ENCODE data around the gene SERPINF2.
"Not testable (repeated sequence)": the region's sequence is repeated elsewhere in the genome, so short reads cannot be mapped to it uniquely, and the experiment has no call there.

SERPINF2 gene

GRCh38 chr17:1716912-1717695, 25.6 kb upstream of the SERPINF2 start:
- Histone ChIP-seq H3K4me1 (ENCODE audit: control insufficient read depth in 1 of 2, insufficient read depth in 2 of 2, low read length in 2 of 2) (peaks cover 16 to 25% of the 10 kb centered on the region in 2 experiments), H3K14ac (ENCODE audit: low read length) (peak overlapping the region; percentile 98), H3K4me3 (ENCODE audit: low read depth, low read length) (peak overlapping the region; percentile 80), H3K79me2 (ENCODE audit: control insufficient read depth, insufficient read depth, low read length, poor library complexity) (peaks cover 29% of the 10 kb centered on the region), H4K91ac (ENCODE audit: low read depth, low read length) (peak overlapping the region; percentile 100), H3K27ac (ENCODE audit: low read depth, low read length) (peak overlapping the region; percentile 100), H3K4me2 (ENCODE audit: low read length) (peak overlapping the region; percentile 75), H3K36me3 (ENCODE audit: control insufficient read depth in 1 of 2, insufficient read depth in 2 of 2, low read length in 2 of 2) (peaks cover 22 to 26% of the 10 kb centered on the region in 2 experiments), H2BK5ac (ENCODE audit: low read depth, low read length, poor library complexity) (peak overlapping the region; percentile 100), H3K23ac (ENCODE audit: low read length) (no peak overlapping the region), H3K4ac (ENCODE audit: low read depth, low read length) (peak overlapping the region; percentile 92), H4K8ac (ENCODE audit: low read depth, low read length) (peak overlapping the region; percentile 98), H2BK120ac (ENCODE audit: insufficient read depth, low read length, poor library complexity) (peak overlapping the region; percentile 99), H3K27me3 (ENCODE audit: insufficient read depth, low read length) (no peaks in the 10 kb centered on the region), H3K79me1 (ENCODE audit: low read length) (peaks cover 34% of the 10 kb centered on the region), H2BK12ac (ENCODE audit: low read length) (peak overlapping the region; percentile 62), H4K12ac (ENCODE audit: low read depth, low read length) (peak overlapping the region; percentile 97), H2AK5ac (ENCODE audit: low read length) (peak overlapping the region; percentile 98), H3K9ac (ENCODE audit: low read length) (peak overlapping the region; percentile 96), H3K18ac (ENCODE audit: low read length) (peak overlapping the region; percentile 92), H3K9me3 (ENCODE audit: insufficient read depth, low read depth, low read length) (no peaks in the 10 kb centered on the region), H2AFZ (ENCODE audit: insufficient read depth, low read length, poor library complexity) (peak overlapping the region; percentile 89)
- peak; percentile 97 to 99 for DNase-seq
- WGBS (ENCODE audit: extremely low coverage, insufficient coverage, insufficient read length) = no CpG with 5 or more reads among the region's 13 CpGs

DNA sequence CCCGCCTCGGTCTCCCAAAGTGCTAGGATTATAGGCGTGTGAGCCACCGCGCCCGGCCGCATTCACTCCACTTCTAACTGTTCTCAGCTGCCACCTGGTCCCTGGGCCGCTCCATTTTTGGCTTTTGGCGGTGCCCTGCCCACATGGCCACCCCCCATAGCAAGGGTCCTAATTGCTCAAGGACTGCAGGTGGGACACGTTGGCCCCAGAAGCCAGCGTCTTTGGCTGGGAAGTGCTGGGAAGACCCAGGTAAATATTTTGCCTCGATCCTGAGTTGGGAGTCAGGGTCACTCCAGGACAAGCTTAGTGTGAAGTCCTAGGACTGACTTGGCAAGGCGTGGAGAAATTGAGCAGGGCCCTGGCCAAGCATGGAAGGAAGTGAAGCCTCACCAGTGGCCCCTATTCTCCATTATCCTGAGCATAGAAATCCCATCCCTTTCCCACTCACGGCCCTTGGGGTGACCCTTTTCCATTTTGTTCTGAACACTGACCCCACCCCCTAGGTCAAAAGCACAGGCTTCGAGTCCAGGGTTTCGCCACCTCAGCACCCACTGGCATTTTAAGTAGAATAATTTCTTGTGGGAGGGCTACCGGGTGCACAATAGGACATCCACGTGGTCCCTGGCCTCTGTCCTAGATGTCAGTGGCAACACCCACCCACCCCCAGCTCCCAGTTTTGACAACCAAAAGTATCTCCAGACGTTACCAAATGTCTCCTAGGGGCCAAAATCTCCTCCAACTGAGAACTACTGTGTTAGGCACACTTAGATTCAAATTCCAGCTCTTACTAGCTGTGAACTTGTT, 24.1 kb upstream of the SERPINF2 start:
- Histone ChIP-seq H3K79me2 (ENCODE audit: control insufficient read depth, insufficient read depth, low read length, poor library complexity) (peaks cover 27% of the 10 kb centered on the region), H2BK5ac (ENCODE audit: low read depth, low read length, poor library complexity) (no peak overlapping the region), H3K4me2 (ENCODE audit: low read length) (no peak overlapping the region), H3K9me3 (ENCODE audit: insufficient read depth, low read depth, low read length) (no peaks in the 10 kb centered on the region), H3K27me3 (ENCODE audit: insufficient read depth, low read length) (no peaks in the 10 kb centered on the region), H2BK120ac (ENCODE audit: insufficient read depth, low read length, poor library complexity) (peak overlapping the region; percentile 59), H4K12ac (ENCODE audit: low read depth, low read length) (peak overlapping the region; percentile 8), H3K4me3 (ENCODE audit: low read depth, low read length) (no peak overlapping the region), H4K91ac (ENCODE audit: low read depth, low read length) (peak overlapping the region; percentile 82), H3K79me1 (ENCODE audit: low read length) (peaks cover 33% of the 10 kb centered on the region), H3K23ac (ENCODE audit: low read length) (no peak overlapping the region), H2AFZ (ENCODE audit: insufficient read depth, low read length, poor library complexity) (peak overlapping the region; percentile 6), H3K4me1 (ENCODE audit: control insufficient read depth in 1 of 2, insufficient read depth in 2 of 2, low read length in 2 of 2) (peaks cover 10 to 15% of the 10 kb centered on the region in 2 experiments), H3K18ac (ENCODE audit: low read length) (peak overlapping the region; percentile 22), H4K8ac (ENCODE audit: low read depth, low read length) (peak overlapping the region; percentile 5), H3K14ac (ENCODE audit: low read length) (no peak overlapping the region), H2BK12ac (ENCODE audit: low read length) (peak overlapping the region; percentile 58), H3K27ac (ENCODE audit: low read depth, low read length) (no peak overlapping the region), H2AK5ac (ENCODE audit: low read length) (peak overlapping the region; percentile 45), H3K36me3 (ENCODE audit: control insufficient read depth in 1 of 2, insufficient read depth in 2 of 2, low read length in 2 of 2) (peaks cover 8 to 11% of the 10 kb centered on the region in 2 experiments), H3K4ac (ENCODE audit: low read depth, low read length) (peak overlapping the region; percentile 57), H3K9ac (ENCODE audit: low read length) (no peak overlapping the region)
- no CpG with 5 or more reads among the region's 19 CpGs for WGBS (ENCODE audit: extremely low coverage, insufficient coverage, insufficient read length)
- DNase-seq = peak in 1 of 2 donors; percentile 13

- no peak overlapping the region for H3K27ac ChIP-seq (ENCODE audit: low read depth, low read length)
- H2AFZ ChIP-seq (ENCODE audit: insufficient read depth, low read length, poor library complexity) = no peak overlapping the region
- H2AK5ac ChIP-seq (ENCODE audit: low read length) = no peak overlapping the region
- no CpG with 5 or more reads among the region's 11 CpGs for WGBS (ENCODE audit: extremely low coverage, insufficient coverage, insufficient read length)
- H3K4me1 ChIP-seq (ENCODE audit: control insufficient read depth in 1 of 2, insufficient read depth in 2 of 2, low read length in 2 of 2) = peaks cover 12 to 16% of the 10 kb centered on the region in 2 experiments
- H3K4me3 ChIP-seq (ENCODE audit: low read depth, low read length) = no peak overlapping the region
- H3K9me3 ChIP-seq (ENCODE audit: insufficient read depth, low read depth, low read length) = peaks cover 2% of the 10 kb centered on the region
- H3K18ac ChIP-seq (ENCODE audit: low read length) = no peak overlapping the region
- no peak overlapping the region for H4K91ac ChIP-seq (ENCODE audit: low read depth, low read length)
- no peak overlapping the region for H3K9ac ChIP-seq (ENCODE audit: low read length)
- H3K79me2 ChIP-seq (ENCODE audit: control insufficient read depth, insufficient read depth, low read length, poor library complexity) = peaks cover 13% of the 10 kb centered on the region
- no peak overlapping the region for H4K8ac ChIP-seq (ENCODE audit: low read depth, low read length)
- H3K4me2 ChIP-seq (ENCODE audit: low read length) = no peak overlapping the region
- peak; percentile 51 to 84 for DNase-seq
- no peak overlapping the region for H2BK12ac ChIP-seq (ENCODE audit: low read length)
- H4K12ac ChIP-seq (ENCODE audit: low read depth, low read length) = no peak overlapping the region
- H3K27me3 ChIP-seq (ENCODE audit: insufficient read depth, low read length) = no peaks in the 10 kb centered on the region
- no peaks in the 10 kb centered on the region for H3K36me3 ChIP-seq (ENCODE audit: control insufficient read depth in 1 of 2, insufficient read depth in 2 of 2, low read length in 2 of 2)
- peaks cover 21% of the 10 kb centered on the region for H3K79me1 ChIP-seq (ENCODE audit: low read length)
- no peak overlapping the region for H2BK120ac ChIP-seq (ENCODE audit: insufficient read depth, low read length, poor library complexity)
- H2BK5ac ChIP-seq (ENCODE audit: low read depth, low read length, poor library complexity) = no peak overlapping the region
- H3K4ac ChIP-seq (ENCODE audit: low read depth, low read length) = no peak overlapping the region
- H3K14ac ChIP-seq (ENCODE audit: low read length) = no peak overlapping the region
- H3K23ac ChIP-seq (ENCODE audit: low read length) = no peak overlapping the region
These were observed 21.8 kb upstream of the SERPINF2 start for GRCh38 chr17:1720856-1721386.

- H4K12ac ChIP-seq (ENCODE audit: low read depth, low read length); H2BK120ac ChIP-seq (ENCODE audit: insufficient read depth, low read length, poor library complexity); H3K27ac ChIP-seq (ENCODE audit: low read depth, low read length); H3K18ac ChIP-seq (ENCODE audit: low read length); H3K14ac ChIP-seq (ENCODE audit: low read length); H3K79me2 ChIP-seq (ENCODE audit: control insufficient read depth, insufficient read depth, low read length, poor library complexity); H4K91ac ChIP-seq (ENCODE audit: low read depth, low read length); H2BK12ac ChIP-seq (ENCODE audit: low read length); H3K27me3 ChIP-seq (ENCODE audit: insufficient read depth, low read length); H2BK5ac ChIP-seq (ENCODE audit: low read depth, low read length, poor library complexity); H2AFZ ChIP-seq (ENCODE audit: insufficient read depth, low read length, poor library complexity); H3K9me3 ChIP-seq (ENCODE audit: insufficient read depth, low read depth, low read length); H3K9ac ChIP-seq (ENCODE audit: low read length); H3K23ac ChIP-seq (ENCODE audit: low read length); H4K8ac ChIP-seq (ENCODE audit: low read depth, low read length); H3K4ac ChIP-seq (ENCODE audit: low read depth, low read length); H3K4me3 ChIP-seq (ENCODE audit: low read depth, low read length); H3K4me2 ChIP-seq (ENCODE audit: low read length); H3K36me3 ChIP-seq (ENCODE audit: control insufficient read depth in 1 of 2, insufficient read depth in 2 of 2, low read length in 2 of 2); H2AK5ac ChIP-seq (ENCODE audit: low read length): not testable (repeated sequence)
- DNase-seq = peak in 1 of 2 donors; percentile 16
- Histone ChIP-seq H3K79me1 (ENCODE audit: low read length) (peaks cover 16% of the 10 kb centered on the region), H3K4me1 (ENCODE audit: control insufficient read depth in 1 of 2, insufficient read depth in 2 of 2, low read length in 2 of 2) (peaks cover 12 to 16% of the 10 kb centered on the region in 2 experiments)
- WGBS (ENCODE audit: extremely low coverage, insufficient coverage, insufficient read length) = no CpG with 5 or more reads among the region's 8 CpGs
These were observed 20.6 kb upstream of the SERPINF2 start for GRCh38 chr17:1722022-1722421.

Measured in trophoblast cell (in vitro differentiated cells and primary cell).